ENCODE data around the gene CREB3L2.
"Not testable (repeated sequence)": the region's sequence is repeated elsewhere in the genome, so short reads cannot be mapped to it uniquely, and the experiment has no call there.

The CREB3L2 gene

DNA sequence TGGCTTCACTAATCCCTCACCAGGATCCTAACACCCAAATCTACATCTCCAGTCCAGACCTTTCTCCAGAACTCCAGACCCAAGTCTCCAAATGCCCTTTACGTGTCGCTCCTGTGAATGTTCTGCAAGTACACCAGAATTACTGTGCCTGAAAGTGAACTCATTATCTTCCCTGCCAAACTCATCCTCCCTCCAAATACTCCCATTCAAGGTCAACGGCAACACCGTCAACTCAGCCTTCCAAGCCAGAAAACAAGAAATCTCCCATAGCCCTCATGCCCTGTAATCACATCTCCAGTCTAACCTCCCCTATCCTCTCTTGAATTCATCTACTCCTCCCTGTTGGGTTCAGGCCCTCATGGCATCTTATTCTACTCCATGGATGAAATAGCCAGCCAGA is 12.3 kb downstream of the CREB3L2 start:
- Mint-ChIP-seq H3K36me3 (peaks cover 2 to 20% of the 10 kb centered on the region in 2 donors), H3K9me3 (no peaks in the 10 kb centered on the region), H3K27ac (no peak overlapping the region), H3K4me3 (no peak overlapping the region), H3K4me1 (peaks cover 28 to 38% of the 10 kb centered on the region in 2 donors), H3K27me3 (no peaks in the 10 kb centered on the region)
- DNase-seq (no peak), ATAC-seq (replicated peaks) (no peak)

DNA sequence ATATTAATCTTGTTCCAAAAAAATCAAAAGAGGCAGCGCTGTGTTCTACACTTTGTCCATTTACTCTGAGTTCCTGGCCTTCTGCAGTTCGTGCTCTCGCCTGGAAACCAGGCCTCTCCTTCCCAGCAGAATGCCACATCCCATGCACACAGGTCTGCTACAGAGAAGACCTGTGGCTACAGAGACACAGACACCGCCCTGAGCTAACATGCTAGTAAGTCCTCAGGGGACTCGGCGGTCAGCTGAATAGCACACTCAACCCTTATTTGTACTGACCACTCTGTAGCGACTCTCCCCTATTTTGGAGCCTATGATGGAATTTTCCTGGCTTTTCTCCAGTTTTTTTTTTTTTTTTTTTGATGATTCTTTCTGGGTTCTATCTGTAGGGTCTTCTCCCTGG is 12.8 kb downstream of the CREB3L2 start:
- Mint-ChIP-seq H3K9me3 (no peaks in the 10 kb centered on the region), H3K27ac (no peak overlapping the region), H3K4me3 (no peak overlapping the region), H3K27me3 (no peaks in the 10 kb centered on the region), H3K4me1 (peaks cover 23 to 42% of the 10 kb centered on the region in 2 donors), H3K36me3 (peaks cover 7 to 25% of the 10 kb centered on the region in 2 donors)
- DNase-seq (no peak), ATAC-seq (replicated peaks) (no peak)

DNA sequence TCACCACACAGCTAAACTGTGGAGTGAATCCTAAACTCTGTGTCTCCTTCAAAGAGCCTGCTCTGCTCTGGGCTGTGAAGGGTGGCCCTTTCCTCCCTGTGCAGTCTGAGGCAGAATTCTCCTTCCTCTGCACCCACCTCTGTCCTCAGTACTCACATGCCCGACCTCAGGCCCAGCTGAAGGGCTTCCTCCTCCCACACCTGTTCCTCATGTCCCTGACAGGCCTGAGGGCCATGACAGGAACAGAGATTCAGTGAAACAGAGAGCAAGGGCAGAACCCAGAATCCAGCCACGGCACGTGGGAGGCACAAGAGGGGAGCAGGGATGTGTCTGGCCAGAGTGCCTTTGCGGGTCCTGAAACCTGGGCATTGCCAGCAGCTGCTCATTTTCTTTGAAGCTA is 13.9 kb downstream of the CREB3L2 start:
- Mint-ChIP-seq H3K4me3 (peak overlapping the region; percentile 3 to 41), H3K36me3 (peaks cover 13 to 32% of the 10 kb centered on the region in 2 donors), H3K27ac (peak overlapping the region; percentile 82), H3K4me1 (peaks cover 12 to 37% of the 10 kb centered on the region in 2 donors), H3K9me3 (peaks cover 0 to 2% of the 10 kb centered on the region in 2 donors), H3K27me3 (no peaks in the 10 kb centered on the region)
- DNase-seq (peak; percentile 14), ATAC-seq (replicated peaks) (peak; percentile 41 to 50)

DNA sequence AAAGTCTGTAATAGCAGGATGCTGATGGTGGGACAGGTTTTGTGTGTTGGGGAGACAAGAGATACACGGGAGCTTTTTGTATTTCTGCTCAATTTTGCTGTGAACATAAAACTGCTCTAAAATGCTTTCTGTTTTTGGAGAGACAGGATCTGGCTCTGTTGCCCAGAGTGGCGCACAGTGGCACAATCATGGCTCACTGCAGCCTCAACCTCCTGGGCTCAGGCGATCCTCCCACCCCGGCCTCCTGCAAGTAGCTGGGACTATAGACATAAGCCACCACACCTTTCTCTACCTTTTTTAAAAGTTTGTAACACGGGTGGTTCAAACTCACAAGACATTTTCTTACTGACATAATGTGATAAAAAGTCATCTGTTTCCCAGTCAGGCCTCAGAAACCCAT is 14.3 kb downstream of the CREB3L2 start:
- Mint-ChIP-seq H3K4me3 (peak overlapping the region in 1 of 2 donors; percentile 41), H3K27ac (peak overlapping the region; percentile 82), H3K27me3 (no peaks in the 10 kb centered on the region), H3K4me1 (peaks cover 8 to 34% of the 10 kb centered on the region in 2 donors), H3K36me3 (peaks cover 17 to 33% of the 10 kb centered on the region in 2 donors), H3K9me3 (peaks cover 2 to 5% of the 10 kb centered on the region in 2 donors)
- ATAC-seq (replicated peaks): no peak
- DNase-seq: no peak

DNA sequence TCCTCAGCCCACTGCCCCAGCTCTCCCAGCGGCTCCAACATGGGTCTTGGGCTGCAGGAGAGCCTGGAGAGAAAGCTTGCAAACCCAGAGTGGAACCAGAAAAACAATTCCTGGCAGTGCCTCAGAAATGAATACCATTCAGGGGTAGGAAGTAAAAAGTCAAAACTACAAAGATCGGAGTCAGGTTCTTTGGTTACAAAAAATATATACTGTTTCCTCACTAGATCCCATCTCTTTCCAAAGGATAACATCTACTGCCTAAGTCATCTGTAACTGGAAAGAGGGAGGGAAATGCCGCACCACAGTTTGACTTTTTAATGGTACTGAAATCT is 14.9 kb downstream of the CREB3L2 start:
- Mint-ChIP-seq H3K36me3 (peaks cover 21 to 30% of the 10 kb centered on the region in 2 donors), H3K4me3 (peak overlapping the region; percentile 54 to 61), H3K27ac (peak overlapping the region; percentile 82), H3K4me1 (peaks cover 2 to 31% of the 10 kb centered on the region in 2 donors), H3K27me3 (no peaks in the 10 kb centered on the region), H3K9me3 (peaks cover 4 to 8% of the 10 kb centered on the region in 2 donors)
- DNase-seq (no peak), ATAC-seq (replicated peaks) (no peak)

DNA sequence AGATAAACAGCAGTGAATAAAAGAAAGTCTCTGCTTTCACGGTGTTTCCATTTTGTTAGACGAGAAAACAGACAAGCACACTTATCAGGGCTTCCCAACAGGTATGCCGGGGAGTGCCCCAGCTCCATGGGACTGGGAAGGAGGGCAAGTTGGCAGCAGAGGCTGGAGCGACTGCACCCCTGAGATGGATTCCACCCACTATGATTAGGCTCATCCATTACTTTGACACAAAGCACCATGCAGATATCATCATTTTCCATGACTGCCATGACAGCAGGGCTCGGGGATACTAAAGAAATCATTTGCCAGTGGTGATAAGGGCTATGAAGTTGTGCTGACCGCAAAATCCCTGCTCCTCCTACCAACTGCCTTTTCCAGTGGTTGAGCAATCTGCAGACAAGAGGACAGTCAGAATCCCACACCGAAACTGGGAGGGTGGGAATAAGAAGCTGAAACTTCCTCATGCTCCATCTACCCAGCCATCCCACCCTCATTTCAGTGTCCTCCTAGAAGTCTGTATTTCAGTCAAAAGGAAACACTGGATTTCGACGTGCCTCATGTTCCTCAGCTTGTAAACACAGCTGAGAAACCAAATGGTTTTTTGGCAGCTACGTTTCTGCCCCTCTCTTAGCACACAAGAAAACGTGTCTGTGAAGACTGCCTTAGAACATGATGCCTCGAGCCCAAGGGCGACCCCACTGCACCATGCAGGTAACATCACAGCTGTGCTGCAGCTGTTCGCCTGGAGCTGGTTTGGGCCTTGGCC is 15.5 kb downstream of the CREB3L2 start:
- ATAC-seq (replicated peaks) (peak in 1 of 2 donors; percentile 8), DNase-seq (no peak)
- Mint-ChIP-seq H3K27ac (peak overlapping the region; percentile 89), H3K4me3 (peak overlapping the region; percentile 54 to 61), H3K9me3 (peaks cover 4 to 11% of the 10 kb centered on the region in 2 donors), H3K36me3 (peaks cover 26 to 33% of the 10 kb centered on the region in 2 donors), H3K4me1 (peaks cover 5 to 34% of the 10 kb centered on the region in 2 donors), H3K27me3 (no peaks in the 10 kb centered on the region)

DNA sequence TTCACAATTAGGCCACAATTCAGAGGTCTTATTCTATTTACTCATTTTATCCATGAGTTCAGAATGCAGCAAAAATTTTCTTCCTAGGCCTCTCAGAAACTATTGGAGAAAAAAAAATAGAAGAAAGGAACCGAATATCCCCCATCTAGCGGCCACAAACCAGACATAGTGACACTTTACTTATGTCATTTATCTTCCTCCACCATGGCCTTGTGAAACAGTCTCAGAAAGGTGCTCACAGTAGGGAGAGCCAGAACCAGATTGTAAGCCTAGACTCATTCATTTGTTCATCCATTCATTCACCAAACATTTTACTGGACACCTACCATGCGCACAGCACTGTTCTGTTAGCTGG is 16.0 kb downstream of the CREB3L2 start:
- Mint-ChIP-seq H3K27me3 (no peaks in the 10 kb centered on the region), H3K36me3 (peaks cover 27 to 38% of the 10 kb centered on the region in 2 donors), H3K27ac (peak overlapping the region; percentile 89), H3K9me3 (peaks cover 4 to 11% of the 10 kb centered on the region in 2 donors), H3K4me1 (peaks cover 11 to 39% of the 10 kb centered on the region in 2 donors), H3K4me3 (peak overlapping the region; percentile 44 to 61)
- ATAC-seq (replicated peaks) (peak; percentile 76 to 80), DNase-seq (no peak)

DNA sequence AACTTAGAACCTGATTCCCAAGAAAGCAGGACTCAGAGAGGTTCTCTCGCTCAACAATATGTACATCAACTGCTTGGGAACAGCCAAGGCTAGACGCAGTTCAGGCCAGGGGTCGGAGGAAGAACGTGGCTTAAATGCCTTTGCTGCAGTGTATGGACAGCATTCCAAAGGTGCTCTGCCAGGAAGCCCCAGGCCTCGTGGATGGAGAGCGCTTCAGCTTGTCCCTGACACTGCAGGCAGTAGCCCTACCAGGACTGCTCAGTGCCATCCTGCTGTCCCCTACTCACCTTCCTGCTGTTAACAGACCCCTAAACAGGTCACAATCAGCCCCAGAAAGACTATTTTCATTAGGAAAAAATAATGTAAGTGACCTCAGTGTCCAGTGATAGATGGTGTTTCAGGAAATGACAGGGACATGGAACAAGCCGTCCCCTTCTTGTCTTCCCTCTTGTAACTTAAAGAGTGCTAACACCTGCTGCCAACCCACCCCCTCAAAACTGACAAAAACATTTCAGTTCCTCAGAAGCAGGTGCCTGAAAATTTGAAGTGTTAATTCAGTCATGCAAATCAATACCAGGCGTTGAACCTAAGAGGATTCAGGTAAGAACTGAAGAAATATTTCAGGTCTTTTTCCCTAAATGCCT is 16.5 kb downstream of the CREB3L2 start:
- peak overlapping the region in 1 of 2 donors; percentile 61 for H3K4me3 Mint-ChIP-seq
- peaks cover 29 to 40% of the 10 kb centered on the region in 2 donors for H3K36me3 Mint-ChIP-seq
- H3K27ac Mint-ChIP-seq: peak overlapping the region; percentile 89
- no peak for DNase-seq
- H3K27me3 Mint-ChIP-seq: no peaks in the 10 kb centered on the region
- H3K4me1 Mint-ChIP-seq: peaks cover 16 to 41% of the 10 kb centered on the region in 2 donors
- peak; percentile 79 to 82 for ATAC-seq (replicated peaks)
- H3K9me3 Mint-ChIP-seq: peaks cover 4 to 11% of the 10 kb centered on the region in 2 donors

DNA sequence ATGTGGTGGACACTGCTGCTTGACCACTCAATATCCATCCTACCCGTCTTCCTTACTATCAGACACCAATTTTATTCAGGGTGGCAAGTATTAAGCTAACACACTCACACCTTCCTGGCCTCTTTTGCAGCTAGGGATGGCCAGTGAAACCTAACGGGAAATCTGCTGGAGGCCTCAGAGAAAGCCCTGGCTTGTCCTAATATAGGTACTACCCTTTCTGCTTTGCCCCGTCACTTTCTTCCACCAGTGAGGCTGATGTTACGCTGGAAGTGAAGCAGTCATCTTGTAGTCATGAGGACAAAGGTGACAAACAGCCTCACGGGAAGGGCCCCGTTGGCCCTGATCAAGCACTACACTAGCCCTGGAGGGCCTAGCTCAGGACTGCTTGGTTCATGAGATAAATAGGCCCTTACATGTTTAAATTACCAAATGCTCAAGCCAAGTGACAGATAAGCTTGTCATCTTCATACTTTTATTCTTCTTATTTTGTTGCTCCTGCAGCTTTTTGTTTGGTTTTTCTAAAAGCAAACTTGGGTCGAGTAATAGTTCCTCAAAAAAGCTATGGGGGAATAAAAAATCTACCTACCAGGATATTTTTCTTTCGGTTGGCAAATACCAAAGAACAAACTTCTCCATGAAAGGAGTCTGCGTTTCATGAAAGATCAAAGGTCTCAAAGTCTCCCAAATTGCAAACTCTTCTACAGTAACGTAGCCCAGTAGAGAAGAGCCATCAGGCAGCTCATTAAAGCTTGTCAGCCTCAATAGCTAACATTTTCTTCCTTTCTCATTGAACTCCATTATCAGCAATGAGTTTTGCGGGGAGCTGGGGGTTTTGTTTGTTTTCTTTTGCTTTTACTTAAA is 17.5 kb downstream of the CREB3L2 start:
- peak overlapping the region; percentile 89 for H3K27ac Mint-ChIP-seq
- ATAC-seq (replicated peaks): no peak
- H3K27me3 Mint-ChIP-seq: no peaks in the 10 kb centered on the region
- H3K4me3 Mint-ChIP-seq: peak overlapping the region in 1 of 2 donors; percentile 30
- DNase-seq: no peak
- peaks cover 26 to 47% of the 10 kb centered on the region in 2 donors for H3K4me1 Mint-ChIP-seq
- peaks cover 4 to 11% of the 10 kb centered on the region in 2 donors for H3K9me3 Mint-ChIP-seq
- peaks cover 33 to 45% of the 10 kb centered on the region in 2 donors for H3K36me3 Mint-ChIP-seq

DNA sequence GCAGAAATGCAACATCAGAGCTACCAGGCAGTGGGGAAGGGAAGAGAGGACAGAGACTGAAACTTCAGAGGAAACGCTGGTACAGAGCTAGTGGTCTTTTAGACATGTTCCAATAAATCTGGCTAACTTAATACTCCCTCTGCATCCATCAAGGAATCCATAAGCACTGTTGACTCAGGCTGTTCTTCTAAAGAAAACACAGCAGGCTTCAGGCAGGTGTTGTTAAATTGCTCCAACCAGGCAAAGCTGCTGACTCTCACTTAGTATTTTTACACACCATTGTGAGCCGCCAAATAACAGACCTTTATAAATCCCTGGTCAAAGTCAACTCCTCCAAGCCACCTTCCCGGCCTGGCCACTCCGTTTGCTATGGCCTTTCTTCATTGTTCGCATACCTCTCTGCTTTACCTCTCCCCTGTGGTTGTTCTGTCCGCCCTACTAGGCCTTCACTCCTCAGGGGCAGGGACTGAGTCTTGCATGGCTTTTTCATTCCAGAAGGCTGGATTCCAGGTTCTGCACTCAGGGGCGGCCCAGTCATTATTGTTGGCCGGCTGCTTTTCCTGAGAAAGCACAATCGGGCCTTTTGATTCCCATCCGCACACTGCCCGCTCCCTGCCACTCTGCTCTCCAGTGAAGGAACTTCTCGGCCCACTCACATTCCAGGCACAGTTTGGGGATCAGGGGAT is 18.4 kb downstream of the CREB3L2 start:
- H3K4me1 Mint-ChIP-seq: peaks cover 33 to 52% of the 10 kb centered on the region in 2 donors
- H3K9me3 Mint-ChIP-seq: peaks cover 4 to 11% of the 10 kb centered on the region in 2 donors
- H3K36me3 Mint-ChIP-seq: peaks cover 38 to 50% of the 10 kb centered on the region in 2 donors
- H3K27ac Mint-ChIP-seq: peak overlapping the region; percentile 57
- H3K4me3 Mint-ChIP-seq: no peak overlapping the region
- ATAC-seq (replicated peaks): no peak
- H3K27me3 Mint-ChIP-seq: no peaks in the 10 kb centered on the region
- no peak for DNase-seq

DNA sequence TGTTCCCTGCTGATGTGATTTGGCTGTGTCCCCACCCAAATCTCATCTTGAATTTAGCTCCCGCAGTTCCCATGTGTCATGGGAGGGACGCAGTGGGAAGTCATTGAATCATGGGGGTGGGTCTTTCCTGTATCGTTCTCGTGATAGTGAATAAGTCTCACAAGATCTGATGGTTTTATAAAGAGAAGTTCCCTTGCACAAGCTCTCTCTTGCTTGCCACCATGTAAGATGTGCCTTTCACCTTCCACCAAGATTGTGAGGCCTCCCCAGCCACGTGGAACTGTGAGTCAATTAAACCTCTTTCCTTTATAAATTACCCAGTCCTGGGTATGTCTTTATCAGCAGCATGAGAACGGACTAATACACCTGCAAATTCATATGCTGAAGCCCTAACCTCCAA is 19.5 kb downstream of the CREB3L2 start:
- not testable (repeated sequence) for H3K4me3 Mint-ChIP-seq; DNase-seq; H3K27me3 Mint-ChIP-seq; ATAC-seq (replicated peaks)
- peak overlapping the region; percentile 7 for H3K27ac Mint-ChIP-seq
- H3K4me1 Mint-ChIP-seq: peaks cover 42 to 49% of the 10 kb centered on the region in 2 donors
- H3K36me3 Mint-ChIP-seq: peaks cover 44 to 57% of the 10 kb centered on the region in 2 donors
- peaks cover 4 to 13% of the 10 kb centered on the region in 2 donors for H3K9me3 Mint-ChIP-seq

DNA sequence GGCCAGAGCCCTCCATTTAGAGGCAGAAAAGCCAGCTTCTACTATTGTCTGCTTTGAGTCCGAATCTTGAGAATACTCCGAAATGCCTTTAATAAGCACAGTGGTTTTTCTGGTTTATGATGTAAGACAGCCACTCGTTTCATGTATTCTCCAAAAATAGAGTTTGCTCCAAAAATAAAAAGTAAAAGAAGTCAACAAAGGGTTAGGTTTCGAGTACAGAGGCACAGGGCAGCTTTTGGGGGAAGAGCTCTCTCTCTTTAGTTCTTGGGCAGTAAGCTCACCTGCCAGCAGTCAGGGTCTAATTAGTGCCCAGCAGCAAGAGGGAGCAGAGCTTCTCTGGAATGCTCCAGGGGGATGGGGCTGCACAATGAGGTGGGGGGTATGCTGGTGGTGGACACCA is 20.2 kb downstream of the CREB3L2 start:
- Mint-ChIP-seq H3K27me3 (no peaks in the 10 kb centered on the region), H3K4me3 (peak overlapping the region; percentile 15 to 50), H3K9me3 (peaks cover 4 to 13% of the 10 kb centered on the region in 2 donors), H3K36me3 (peaks cover 44 to 57% of the 10 kb centered on the region in 2 donors), H3K4me1 (peaks cover 45 to 47% of the 10 kb centered on the region in 2 donors), H3K27ac (peak overlapping the region; percentile 78)
- no peak for DNase-seq
- peak; percentile 6 to 26 for ATAC-seq (replicated peaks)

DNA sequence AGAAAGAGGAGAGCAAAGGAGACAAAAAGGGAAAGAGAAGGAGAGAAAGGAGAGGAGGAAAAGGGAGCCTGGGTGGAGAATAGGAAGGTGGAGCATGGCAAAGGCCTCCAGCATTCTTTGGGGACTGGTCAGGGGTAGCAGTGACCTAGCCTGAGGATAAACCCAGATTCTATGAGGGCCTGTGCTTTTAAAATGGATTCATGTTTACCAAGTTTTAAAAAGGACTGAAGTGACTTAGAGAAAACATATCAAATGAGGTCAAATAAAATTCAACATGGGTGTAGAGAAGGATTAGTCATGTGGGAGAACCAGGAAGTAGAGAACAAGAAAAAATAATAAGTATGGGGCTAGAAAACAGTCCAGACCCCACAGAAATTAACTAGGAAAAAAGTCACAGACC is 20.7 kb downstream of the CREB3L2 start:
- Mint-ChIP-seq H3K4me3 (peak overlapping the region; percentile 3 to 8), H3K36me3 (peaks cover 44 to 62% of the 10 kb centered on the region in 2 donors)
- no peak for DNase-seq

More for the DNA sequence above, 20.7 kb downstream of the CREB3L2 start:
- Mint-ChIP-seq H3K27me3 (no peaks in the 10 kb centered on the region), H3K9me3 (peaks cover 4 to 13% of the 10 kb centered on the region in 2 donors), H3K27ac (peak overlapping the region; percentile 78), H3K4me1 (peaks cover 45 to 50% of the 10 kb centered on the region in 2 donors)
- no peak for ATAC-seq (replicated peaks)

Measured in stimulated activated naive B cell treated with anti-CD40 and anti-IgM and Interleukin-4, amounts not matched to agents 10 μg/mL and 1 μg/mL and 100 μg/mL, for 72 hours (primary cell).